ENCODE measurements around the gene SEMA3B.

DNA sequence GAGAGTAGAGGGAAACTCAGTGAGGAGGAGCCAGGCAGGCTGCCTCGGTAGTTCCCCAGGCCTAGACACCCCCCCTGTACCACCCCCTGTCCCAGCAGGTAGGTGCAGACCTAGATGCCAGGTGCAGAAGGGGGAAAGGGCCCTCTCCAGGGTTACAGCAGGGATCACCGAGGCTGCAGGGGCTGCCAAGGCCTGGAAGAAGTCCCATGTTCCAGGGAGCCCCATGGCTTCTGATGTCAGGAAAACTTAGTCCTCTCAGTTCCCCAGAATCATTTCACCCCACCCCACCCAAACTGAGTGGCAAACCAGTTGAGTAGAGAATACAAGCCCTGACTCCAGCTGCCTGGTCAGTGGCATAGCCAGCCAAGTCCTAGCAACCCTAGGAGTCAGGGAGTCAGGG is 7.4 kb upstream of the SEMA3B start:
- TF ChIP-seq, protein P1, sequence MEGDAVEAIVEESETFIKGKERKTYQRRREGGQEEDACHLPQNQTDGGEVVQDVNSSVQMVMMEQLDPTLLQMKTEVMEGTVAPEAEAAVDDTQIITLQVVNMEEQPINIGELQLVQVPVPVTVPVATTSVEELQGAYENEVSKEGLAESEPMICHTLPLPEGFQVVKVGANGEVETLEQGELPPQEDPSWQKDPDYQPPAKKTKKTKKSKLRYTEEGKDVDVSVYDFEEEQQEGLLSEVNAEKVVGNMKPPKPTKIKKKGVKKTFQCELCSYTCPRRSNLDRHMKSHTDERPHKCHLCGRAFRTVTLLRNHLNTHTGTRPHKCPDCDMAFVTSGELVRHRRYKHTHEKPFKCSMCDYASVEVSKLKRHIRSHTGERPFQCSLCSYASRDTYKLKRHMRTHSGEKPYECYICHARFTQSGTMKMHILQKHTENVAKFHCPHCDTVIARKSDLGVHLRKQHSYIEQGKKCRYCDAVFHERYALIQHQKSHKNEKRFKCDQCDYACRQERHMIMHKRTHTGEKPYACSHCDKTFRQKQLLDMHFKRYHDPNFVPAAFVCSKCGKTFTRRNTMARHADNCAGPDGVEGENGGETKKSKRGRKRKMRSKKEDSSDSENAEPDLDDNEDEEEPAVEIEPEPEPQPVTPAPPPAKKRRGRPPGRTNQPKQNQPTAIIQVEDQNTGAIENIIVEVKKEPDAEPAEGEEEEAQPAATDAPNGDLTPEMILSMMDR (conservative IDR thresholded peaks at IDR 0.05; ENCODE audit: low read depth, low read length), result no peak
- TF ChIP-seq EZH2 (IDR thresholded peaks at IDR 0.05; ENCODE audit: borderline replicate concordance, low read depth, low read length, poor library complexity, severe bottlenecking), result no peak
